OCI-M2 (cell line): Measurements from ENCODE around the gene LRRC2.
"Not testable (repeated sequence)": the region's sequence is repeated elsewhere in the genome, so short reads cannot be mapped to it uniquely, and the experiment has no call there.

Experiments used
- DNase-seq: peaks from one replicate; lab custom pipeline; 2025; ENCODE audit not compliant: unreplicated experiment; lab: John Stamatoyannopoulos, UW

LRRC2 gene

GRCh38 chr3:46500656-46501635, 65.2 kb downstream of the LRRC2 start:
- DNase-seq: no peak

- no peak for DNase-seq
Observed at GRCh38 chr3:46498916-46499519, 67.1 kb downstream of the LRRC2 start.

- no peak for DNase-seq
Observed at GRCh38 chr3:46497556-46498265, 68.4 kb downstream of the LRRC2 start, which contains the start of gene RTP3. Gene RTP3, plus strand, starts transcription at chr3:46497976. Its CDS starts 87 bp downstream, at chr3:46498063.

GRCh38 chr3:46496746-46497555, 69.2 kb downstream of the LRRC2 start:
- DNase-seq: no peak

GRCh38 chr3:46495901-46496456, 70.1 kb downstream of the LRRC2 start:
- no peak for DNase-seq

- DNase-seq: not testable (repeated sequence)
Observed at GRCh38 chr3:46494491-46494890, 71.6 kb downstream of the LRRC2 start.

- DNase-seq: no peak
Observed at GRCh38 chr3:46492890-46493547, 73.1 kb downstream of the LRRC2 start.

- no peak for DNase-seq
Observed at GRCh38 chr3:46491089-46492070, 74.7 kb downstream of the LRRC2 start.

GRCh38 chr3:46490338-46491084, 75.6 kb downstream of the LRRC2 start:
- DNase-seq: no peak

- no peak for DNase-seq
Observed at GRCh38 chr3:46489875-46490274, 76.2 kb downstream of the LRRC2 start.

GRCh38 chr3:46489381-46489780, 76.7 kb downstream of the LRRC2 start:
- no peak for DNase-seq

GRCh38 chr3:46488735-46489361, 77.3 kb downstream of the LRRC2 start:
- DNase-seq: peak; percentile 29

GRCh38 chr3:46485779-46486175, 80.3 kb downstream of the LRRC2 start:
- no peak for DNase-seq

- DNase-seq: no peak
Observed at GRCh38 chr3:46484911-46485778, 81.0 kb downstream of the LRRC2 start.

- no peak for DNase-seq
Observed at GRCh38 chr3:46484388-46484787, 81.7 kb downstream of the LRRC2 start.

GRCh38 chr3:46483825-46484224, 82.3 kb downstream of the LRRC2 start:
- DNase-seq: no peak
